Pancreas (tissue), 10 donors: ENCODE results near the gene SLC25A13. TPM values are rescaled to one million over a fixed set of nuclear protein-coding genes. Genes with fewer than 3 reads are reported as not detected.
A peak's percentile ranks its signal among the peaks of the same experiment; 100 is the strongest.

Experiments
- ATAC-seq, 4 donors: fragments of 200-7000 bp; cut with Tn5 transposase; one replicate each; pipeline versions ENCODE4 v1.8.0 to v1.9.1; 2020; ENCODE audit warnings: mild to moderate bottlenecking in 4 of 4, moderate library complexity in 4 of 4
- DNase-seq, 6 donors: peaks; one replicate each; pipeline ENCODE4 v3.0.0-alpha.2; 2020
- FAIRE-seq: peaks from 2 replicates; lab custom pipeline; 2012; peaks lifted over from hg19 to GRCh38; lab: Jason Lieb, UNC
- H3K27ac ChIP-seq, 4 donors: fragments of 200-600 bp; sonication (generic); 1 replicate in 3 of 4; 2 replicates in 1 of 4; pipeline versions ENCODE4 v1.5.0 to v1.8.0; 2020
- H3K27me3 ChIP-seq, 4 donors: fragments of 200-600 bp; one replicate each; pipeline ENCODE4 v1.8.0; 2021
- H3K36me3 ChIP-seq, 3 donors: fragments of 200-600 bp; sonication (generic) in 1 of 3; one replicate each; pipeline versions ENCODE4 v1.5.0 to v1.8.0; 2020 to 2021
- H3K4me1 ChIP-seq, 3 donors: fragments of 200-600 bp; one replicate each; pipeline ENCODE4 v1.8.0; 2021
- H3K4me3 ChIP-seq, 4 donors: fragments of 200-600 bp; sonication (generic) in 2 of 4; one replicate each; pipeline versions ENCODE4 v1.5.0 to v1.8.0; 2020 to 2021
- H3K9me3 ChIP-seq, 4 donors: fragments of 200-600 bp; one replicate each; pipeline ENCODE4 v1.8.0; 2021
- WGBS, 2 donors: extraction: QIAGEN DNeasy Blood & Tissue Kit; methylation state at CpG; one replicate each; pipeline ENCODE4 v1.1.7; 2013; 5-methylcytosine and 5-hydroxymethylcytosine counted together
- intact Hi-C, 3 donors: fragments of 100-400 bp; cut with DNase I; formaldehyde crosslinking; loops; one replicate each; pipeline versions ENCODE4 v1.11.1 to v1.14.2; 2022
- polyA plus RNA-seq, 2 donors: library from polyadenylated mRNA; stranded (reverse); fragments of 200-250 nt; gene quantifications; one replicate each; pipeline ENCODE4 v1.2.3, GENCODE V29; 2013
- total RNA-seq, 6 donors: library from RNA; stranded (reverse); fragmentation: NEBNext Ultra II Directional in 4 of 6; extraction: Animal tissue kit (Norgen Biotek cat#: 25700) in 4 of 6; gene quantifications; one replicate each; pipeline versions ENCODE4 v1.2.1 to v1.2.4, GENCODE V29; 2021 to 2023
- TF ChIP-seq, protein P1 (sequence below), 4 donors: fragments of 200-600 bp; sonication (generic) in 3 of 4; IDR thresholded peaks; one replicate each; pipeline versions ENCODE4 v1.5.0 to v1.8.0; 2021; ENCODE audit warnings: antibody characterized with exemption in 4 of 4
- donor health status: healthy with polysubstance abuse.
- donor health status: DM: no; HTN: no; CAD: no; lungs with moderate emphysema.
- donor health status: DM: no; HTN: no; CAD: no.
- donor health status: control.
- donor health status: control.
- donor health status: Bipolar disorder and iron deficiency.
- donor health status: DM: yes; HTN: yes; CAD: no.
- donor health status: DM: no; HTN: no; CAD: no.
- donor health status: DM: no; HTN: no; CAD: no.
- donor health status: DM: yes; HTN: yes; CAD: no.

SLC25A13 gene
- total and polyA plus RNA-seq, 8 donors: 4.2 to 15.0 (median 11.0) TPM

DNA sequence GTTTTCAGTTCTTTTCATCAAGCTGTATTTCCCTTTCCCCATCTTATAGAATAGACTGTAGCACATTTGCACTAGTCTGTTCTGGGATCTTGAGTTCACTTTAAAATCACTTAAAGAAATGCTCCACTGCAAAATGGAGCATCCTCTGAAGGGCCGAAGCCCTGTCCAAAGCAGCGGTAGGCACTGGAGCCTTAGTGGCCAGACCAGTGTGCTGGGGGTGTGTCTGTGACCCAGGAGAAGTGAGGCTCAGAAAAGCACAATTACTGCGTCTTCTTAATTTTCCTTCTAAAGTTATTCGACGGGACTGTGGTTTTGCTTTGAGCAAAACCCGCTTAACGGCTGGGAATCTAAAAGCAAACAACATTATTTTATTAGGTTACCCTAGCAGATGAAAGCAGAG lies 205.7 kb downstream of the SLC25A13 start:
- no peak overlapping the region for H3K27ac ChIP-seq
- no peaks in the 10 kb centered on the region for H3K4me1 ChIP-seq
- ATAC-seq: no peak
- intact Hi-C loops: no loop called here
- FAIRE-seq: no peak
- H3K27me3 ChIP-seq: no peaks in the 10 kb centered on the region
- WGBS, 2 donors: 75 to 81% methylated on average over 7 of the region's 7 CpGs
- no peaks in the 10 kb centered on the region for H3K9me3 ChIP-seq
- TF ChIP-seq, protein P1, sequence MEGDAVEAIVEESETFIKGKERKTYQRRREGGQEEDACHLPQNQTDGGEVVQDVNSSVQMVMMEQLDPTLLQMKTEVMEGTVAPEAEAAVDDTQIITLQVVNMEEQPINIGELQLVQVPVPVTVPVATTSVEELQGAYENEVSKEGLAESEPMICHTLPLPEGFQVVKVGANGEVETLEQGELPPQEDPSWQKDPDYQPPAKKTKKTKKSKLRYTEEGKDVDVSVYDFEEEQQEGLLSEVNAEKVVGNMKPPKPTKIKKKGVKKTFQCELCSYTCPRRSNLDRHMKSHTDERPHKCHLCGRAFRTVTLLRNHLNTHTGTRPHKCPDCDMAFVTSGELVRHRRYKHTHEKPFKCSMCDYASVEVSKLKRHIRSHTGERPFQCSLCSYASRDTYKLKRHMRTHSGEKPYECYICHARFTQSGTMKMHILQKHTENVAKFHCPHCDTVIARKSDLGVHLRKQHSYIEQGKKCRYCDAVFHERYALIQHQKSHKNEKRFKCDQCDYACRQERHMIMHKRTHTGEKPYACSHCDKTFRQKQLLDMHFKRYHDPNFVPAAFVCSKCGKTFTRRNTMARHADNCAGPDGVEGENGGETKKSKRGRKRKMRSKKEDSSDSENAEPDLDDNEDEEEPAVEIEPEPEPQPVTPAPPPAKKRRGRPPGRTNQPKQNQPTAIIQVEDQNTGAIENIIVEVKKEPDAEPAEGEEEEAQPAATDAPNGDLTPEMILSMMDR (IDR thresholded peaks at IDR 0.05): no peak
- peaks cover 0 to 12% (median 0%) of the 10 kb centered on the region in 3 donors for H3K36me3 ChIP-seq
- H3K4me3 ChIP-seq: no peak overlapping the region
- DNase-seq: no peak

DNA sequence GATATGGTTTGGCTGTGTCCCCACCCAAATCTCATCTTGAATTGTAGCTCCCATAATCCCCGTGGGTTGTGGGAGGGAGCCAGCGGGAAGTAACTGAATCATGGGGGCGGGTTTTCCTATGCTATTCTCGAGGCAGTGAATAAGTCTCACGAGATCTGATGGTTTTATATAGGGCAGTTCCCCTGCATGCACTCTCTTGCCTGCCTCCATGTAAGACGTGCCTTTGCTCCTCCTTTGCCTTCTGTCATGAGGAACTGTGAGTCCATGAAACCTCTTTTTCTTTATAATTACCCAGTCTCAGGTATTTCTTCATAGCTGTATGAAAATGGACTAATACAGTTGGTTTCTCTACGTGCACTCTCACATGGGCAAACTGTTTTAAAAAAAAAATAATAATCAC lies 207.7 kb downstream of the SLC25A13 start:
- H3K27ac ChIP-seq: no peak overlapping the region
- WGBS, 2 donors: 80 to 90% methylated on average over 7 of the region's 7 CpGs
- H3K4me1 ChIP-seq: no peaks in the 10 kb centered on the region
- intact Hi-C loops: no loop called here
- DNase-seq (no peak), FAIRE-seq (no peak), ATAC-seq (no peak)
- TF ChIP-seq, protein P1 (IDR thresholded peaks at IDR 0.05): no peak
- no peak overlapping the region for H3K4me3 ChIP-seq
- H3K27me3 ChIP-seq: no peaks in the 10 kb centered on the region
- no peaks in the 10 kb centered on the region for H3K9me3 ChIP-seq
- H3K36me3 ChIP-seq: no peaks in the 10 kb centered on the region

DNA sequence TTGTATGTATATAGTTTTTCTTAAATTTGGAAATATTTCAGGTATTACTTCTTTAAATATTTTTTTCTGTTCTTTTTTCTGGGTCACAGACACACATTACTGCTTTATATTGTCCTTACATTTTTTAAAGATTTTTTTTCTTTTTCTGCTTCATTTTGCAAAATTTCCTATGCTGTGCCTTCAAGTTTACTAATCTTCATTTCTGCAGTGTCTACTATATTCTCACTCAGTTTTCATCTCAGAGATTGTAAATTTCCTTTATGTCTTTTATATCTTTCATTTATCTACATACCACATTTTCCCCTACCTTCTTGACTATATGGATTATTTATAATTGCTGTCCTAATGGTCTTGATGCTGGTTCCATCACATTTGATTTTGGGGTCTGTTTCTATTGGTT lies 210.5 kb downstream of the SLC25A13 start:
- no peak for FAIRE-seq

DNA sequence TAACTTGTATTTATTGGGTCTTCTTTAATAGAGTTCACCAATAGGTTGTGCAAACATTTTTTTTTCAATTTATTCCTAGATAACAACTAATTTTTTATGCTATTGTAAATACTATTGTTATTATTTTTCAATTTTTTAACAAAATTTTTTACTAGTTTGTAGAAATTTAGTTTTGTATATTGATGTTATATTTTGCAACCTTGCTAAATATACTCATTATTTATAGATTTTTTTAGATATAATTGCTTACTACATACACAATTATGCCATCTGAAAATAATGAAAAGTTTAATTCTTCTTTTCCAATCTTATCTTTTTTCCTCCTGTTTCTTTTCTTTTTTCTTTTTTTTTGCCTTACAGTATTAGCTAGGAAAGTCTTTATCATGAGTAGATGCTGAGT lies 216.9 kb downstream of the SLC25A13 start:
- no peaks in the 10 kb centered on the region for H3K9me3 ChIP-seq
- ATAC-seq (no peak), DNase-seq (no peak), FAIRE-seq (peak; percentile 17)
- TF ChIP-seq, protein P1 (IDR thresholded peaks at IDR 0.05): no peak
- no peaks in the 10 kb centered on the region for H3K27me3 ChIP-seq
- intact Hi-C loops: no loop called here
- H3K4me1 ChIP-seq: no peaks in the 10 kb centered on the region
- H3K4me3 ChIP-seq: no peak overlapping the region
- H3K36me3 ChIP-seq: no peaks in the 10 kb centered on the region
- H3K27ac ChIP-seq: no peak overlapping the region

More for the DNA sequence above, 210.5 kb downstream of the SLC25A13 start:
- no peak for ATAC-seq
- TF ChIP-seq, protein P1 (IDR thresholded peaks at IDR 0.05): no peak
- Histone ChIP-seq H3K4me1 (no peaks in the 10 kb centered on the region), H3K4me3 (no peak overlapping the region), H3K36me3 (no peaks in the 10 kb centered on the region), H3K27ac (no peak overlapping the region), H3K9me3 (no peaks in the 10 kb centered on the region), H3K27me3 (no peaks in the 10 kb centered on the region)
- intact Hi-C loops: no loop called here
- no peak for DNase-seq

DNA sequence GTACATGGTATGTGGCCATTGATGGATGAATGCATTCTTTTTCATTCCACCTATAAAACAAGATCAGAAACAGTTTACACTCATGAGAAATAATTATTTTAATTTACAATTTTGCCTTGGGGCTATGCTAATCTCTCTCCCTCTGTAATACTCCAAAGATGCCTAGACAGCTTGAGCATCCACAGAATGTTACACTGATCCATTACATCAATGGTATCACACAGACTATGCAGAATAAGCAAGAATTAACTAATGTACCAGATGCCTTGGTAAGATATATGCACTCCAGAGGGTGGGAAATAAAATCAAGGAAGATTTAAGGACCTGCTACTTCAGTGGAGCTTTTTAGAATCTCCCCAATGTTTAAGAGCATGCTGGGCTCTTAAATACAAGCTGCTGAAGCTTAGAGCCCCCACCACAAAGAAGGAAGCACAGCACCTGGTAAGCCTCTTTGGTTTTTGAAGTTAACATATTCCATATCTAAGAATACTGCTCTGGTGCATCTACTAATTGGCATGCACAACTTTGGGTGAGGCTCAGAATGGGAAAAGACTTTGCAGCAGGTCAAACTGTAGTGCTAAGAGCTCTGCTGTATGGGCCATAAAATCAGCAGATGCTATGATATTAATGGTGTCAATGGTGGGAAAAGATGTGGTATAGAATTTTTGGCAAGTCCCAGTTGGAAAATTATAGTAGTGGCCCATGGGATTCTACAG lies 219.6 kb downstream of the SLC25A13 start:
- H3K27me3 ChIP-seq: no peaks in the 10 kb centered on the region
- H3K4me3 ChIP-seq: no peak overlapping the region
- no peaks in the 10 kb centered on the region for H3K9me3 ChIP-seq
- H3K27ac ChIP-seq: no peak overlapping the region
- no peak for FAIRE-seq
- no peaks in the 10 kb centered on the region for H3K36me3 ChIP-seq
- no peak for DNase-seq
- H3K4me1 ChIP-seq: no peaks in the 10 kb centered on the region
- TF ChIP-seq, protein P1 (IDR thresholded peaks at IDR 0.05): no peak
- ATAC-seq: no peak
- intact Hi-C loops: no loop called here
